HG02642 (cell line): Measurements from ENCODE around the gene RNPS1.
"Not testable (repeated sequence)": the region's sequence is repeated elsewhere in the genome, so short reads cannot be mapped to it uniquely, and the experiment has no call there.

Experiments
- ATAC-seq: cut with Tn5 transposase; IDR thresholded peaks from one replicate; pipeline ENCODE4 v1.9.1; 2021; ENCODE audit warnings: mild to moderate bottlenecking; ENCODE audit not compliant: unreplicated experiment, poor library complexity

The RNPS1 gene

DNA sequence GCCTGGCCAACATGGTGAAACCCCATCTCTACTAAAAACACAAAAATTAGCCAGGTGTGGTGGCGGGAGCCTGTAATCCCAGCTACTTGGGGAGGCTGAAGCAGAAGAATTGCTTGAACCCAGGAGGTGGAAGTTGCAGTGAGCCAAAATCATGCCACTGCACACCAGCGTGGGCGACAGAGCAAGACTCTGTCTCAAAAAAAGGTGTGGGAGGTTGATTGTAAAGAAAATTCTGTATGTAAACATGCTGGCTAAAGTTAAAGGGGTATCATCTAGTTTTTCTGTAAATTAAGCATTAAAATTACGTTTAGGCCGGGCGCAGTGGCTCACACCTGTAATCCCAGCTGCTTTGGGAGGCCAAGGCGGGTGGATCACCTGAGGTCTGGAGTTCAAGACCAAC, 9.4 kb downstream of the RNPS1 start:
- ATAC-seq = not testable (repeated sequence)

- no peak for ATAC-seq
Measured at GRCh38 chr16:2257726-2258125, 10.2 kb downstream of the RNPS1 start.

- ATAC-seq = no peak
Measured at GRCh38 chr16:2256531-2257140, 11.3 kb downstream of the RNPS1 start.

DNA sequence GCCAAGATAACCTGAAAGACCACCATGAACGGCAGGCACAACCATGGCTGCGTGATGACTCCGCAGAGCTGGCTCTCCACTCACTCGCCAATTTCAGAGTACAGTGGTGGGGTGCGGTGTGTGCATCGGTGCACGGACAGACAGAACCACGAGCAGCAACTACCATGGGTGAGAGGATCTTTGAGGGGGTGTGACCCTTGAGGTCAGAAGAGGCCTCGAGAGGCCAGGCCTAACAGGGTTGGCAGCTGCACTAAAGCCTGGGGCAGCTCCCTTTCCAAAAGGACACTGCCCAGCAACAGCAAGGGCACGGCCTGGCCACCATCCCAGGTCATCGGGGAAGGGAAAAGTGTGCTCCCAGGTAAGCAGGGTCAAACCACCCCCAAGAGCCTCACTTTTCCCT, 14.6 kb downstream of the RNPS1 start:
- ATAC-seq = no peak

- ATAC-seq = no peak
Measured at GRCh38 chr16:2252806-2253148, 15.1 kb downstream of the RNPS1 start.

GRCh38 chr16:2251296-2252111, 16.4 kb downstream of the RNPS1 start, which contains the start of gene ECI1:
TSS of gene ECI1 (minus strand) at chr16:2251587. CDS start at chr16:2251566, 21 bp downstream.
- ATAC-seq = peak; percentile 89

DNA sequence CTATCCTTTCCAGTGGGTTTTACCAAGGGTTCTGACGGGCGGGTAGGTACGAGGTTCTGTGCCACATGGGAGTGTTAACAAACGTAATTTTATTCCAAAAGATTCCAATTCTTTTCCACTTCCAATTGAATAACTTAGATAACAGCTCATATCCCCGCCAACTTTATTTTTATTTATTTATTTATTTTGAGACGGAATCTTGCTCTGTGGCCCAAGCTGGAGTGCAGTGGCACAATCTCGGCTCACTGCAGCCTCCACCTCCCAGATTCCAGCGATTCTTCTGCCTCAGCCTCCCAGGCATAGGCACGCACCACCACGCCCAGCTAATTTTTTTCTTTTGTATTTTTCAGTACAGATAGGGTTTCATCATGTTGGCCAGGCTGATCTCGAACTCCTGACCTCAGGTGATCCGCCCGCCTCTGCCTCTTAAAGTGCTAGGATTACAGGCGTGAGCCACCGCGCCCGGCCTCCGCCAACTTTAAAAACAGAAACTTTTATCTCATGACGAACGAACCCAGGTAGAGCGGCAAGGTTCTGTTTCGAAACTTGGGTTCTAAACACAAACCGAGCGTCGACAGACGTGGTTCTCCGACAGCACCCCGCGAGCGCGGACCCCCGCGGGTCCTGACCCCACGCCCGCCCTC, 17.2 kb downstream of the RNPS1 start:
- ATAC-seq = no peak

DNA sequence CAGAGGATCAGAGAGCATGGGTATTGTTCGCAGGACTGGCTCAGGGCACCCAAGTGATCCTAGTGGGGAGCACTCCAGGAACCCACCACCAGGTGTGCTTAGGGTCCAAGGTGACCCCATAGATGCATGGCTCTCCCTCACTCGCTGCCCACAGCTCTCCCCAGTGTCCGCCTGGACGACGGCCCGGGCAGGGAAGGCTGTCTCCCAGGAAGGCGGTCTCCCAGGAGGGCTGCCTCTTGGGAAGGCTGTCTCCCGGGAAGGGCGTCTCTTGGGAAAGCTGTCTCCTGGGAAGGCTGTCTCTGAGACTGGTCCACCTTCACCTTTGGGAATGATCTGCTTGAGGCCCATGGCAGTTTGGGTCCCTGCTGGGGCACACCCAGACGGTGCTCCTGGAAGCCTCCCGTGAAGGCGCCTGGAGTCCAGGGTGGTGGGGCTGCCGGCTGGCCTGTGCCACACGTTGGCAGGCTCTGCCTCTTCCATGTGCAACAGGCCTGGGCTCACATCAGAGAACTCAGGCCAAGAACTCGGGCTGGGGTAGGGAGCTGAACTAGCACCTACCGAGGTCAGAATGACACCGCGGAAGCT, 21.5 kb downstream of the RNPS1 start:
- ATAC-seq = no peak

GRCh38 chr16:2244926-2245795, 22.8 kb downstream of the RNPS1 start:
- ATAC-seq = no peak

DNA sequence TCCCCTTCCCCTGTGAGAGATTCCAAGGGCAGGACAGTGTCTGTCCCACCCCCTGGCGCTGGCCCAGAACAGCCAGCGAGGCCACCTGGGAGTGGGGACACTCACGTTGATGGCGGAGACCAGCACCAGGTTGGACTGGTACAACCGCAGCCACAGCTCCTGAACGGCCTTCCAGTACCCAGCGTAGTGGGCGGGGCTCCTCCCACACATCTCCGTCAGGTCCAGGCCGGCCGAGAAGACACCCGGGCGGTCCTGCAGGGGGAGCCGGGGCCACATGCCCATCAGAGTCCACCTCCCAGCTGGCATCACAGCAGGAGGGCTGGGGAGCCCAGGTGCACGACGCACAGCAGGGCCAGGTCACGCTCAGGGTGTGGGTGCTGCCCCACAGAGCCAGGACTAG, 23.6 kb downstream of the RNPS1 start:
- no peak for ATAC-seq

- ATAC-seq = no peak
Measured at GRCh38 chr16:2243781-2244180, 24.1 kb downstream of the RNPS1 start.

DNA sequence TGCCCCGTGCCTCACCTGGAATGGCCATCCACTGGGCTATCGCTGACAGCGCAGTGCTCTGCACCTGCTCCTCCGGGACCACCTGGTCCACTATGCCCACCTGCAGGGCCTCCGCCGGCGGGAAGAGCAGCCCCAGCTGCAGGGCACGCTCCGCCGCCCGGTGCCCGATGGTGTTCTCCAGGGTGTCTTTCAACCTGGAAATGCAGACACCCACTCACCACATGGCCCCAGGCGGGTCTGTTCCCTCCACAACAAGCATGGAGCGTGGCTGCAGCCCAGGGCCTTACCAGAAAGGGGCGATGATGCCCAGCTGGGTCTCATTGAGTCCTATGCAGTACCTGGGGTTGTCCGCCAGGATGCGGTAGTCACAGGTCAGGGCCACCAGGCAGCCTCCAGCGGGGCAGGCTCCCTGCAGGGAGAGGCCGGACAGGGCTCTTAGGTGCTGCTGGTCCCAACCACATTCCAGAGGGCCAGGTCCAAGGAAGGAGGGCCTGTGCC, 24.8 kb downstream of the RNPS1 start:
- no peak for ATAC-seq

- ATAC-seq = no peak
Measured at GRCh38 chr16:2242598-2242997, 25.3 kb downstream of the RNPS1 start.

DNA sequence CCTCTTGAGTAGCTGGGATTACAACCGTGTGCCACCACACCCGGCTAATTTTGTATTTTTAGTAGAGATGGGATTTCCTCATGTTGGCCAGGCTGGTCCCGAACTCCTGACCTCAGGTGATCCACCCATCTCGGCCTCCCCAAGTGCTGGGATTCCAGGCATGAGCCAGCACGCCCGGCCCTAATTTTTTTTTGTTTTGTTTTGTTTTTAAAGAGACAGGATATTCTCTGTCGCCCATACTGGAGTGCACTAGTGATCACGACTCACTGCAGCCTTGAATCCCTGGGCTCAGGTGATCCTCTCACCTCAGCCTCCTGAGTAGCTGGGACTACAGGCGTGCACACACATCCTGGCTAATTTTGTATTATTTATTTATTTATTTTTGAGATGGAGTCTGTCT, 27.6 kb downstream of the RNPS1 start:
- not testable (repeated sequence) for ATAC-seq

DNA sequence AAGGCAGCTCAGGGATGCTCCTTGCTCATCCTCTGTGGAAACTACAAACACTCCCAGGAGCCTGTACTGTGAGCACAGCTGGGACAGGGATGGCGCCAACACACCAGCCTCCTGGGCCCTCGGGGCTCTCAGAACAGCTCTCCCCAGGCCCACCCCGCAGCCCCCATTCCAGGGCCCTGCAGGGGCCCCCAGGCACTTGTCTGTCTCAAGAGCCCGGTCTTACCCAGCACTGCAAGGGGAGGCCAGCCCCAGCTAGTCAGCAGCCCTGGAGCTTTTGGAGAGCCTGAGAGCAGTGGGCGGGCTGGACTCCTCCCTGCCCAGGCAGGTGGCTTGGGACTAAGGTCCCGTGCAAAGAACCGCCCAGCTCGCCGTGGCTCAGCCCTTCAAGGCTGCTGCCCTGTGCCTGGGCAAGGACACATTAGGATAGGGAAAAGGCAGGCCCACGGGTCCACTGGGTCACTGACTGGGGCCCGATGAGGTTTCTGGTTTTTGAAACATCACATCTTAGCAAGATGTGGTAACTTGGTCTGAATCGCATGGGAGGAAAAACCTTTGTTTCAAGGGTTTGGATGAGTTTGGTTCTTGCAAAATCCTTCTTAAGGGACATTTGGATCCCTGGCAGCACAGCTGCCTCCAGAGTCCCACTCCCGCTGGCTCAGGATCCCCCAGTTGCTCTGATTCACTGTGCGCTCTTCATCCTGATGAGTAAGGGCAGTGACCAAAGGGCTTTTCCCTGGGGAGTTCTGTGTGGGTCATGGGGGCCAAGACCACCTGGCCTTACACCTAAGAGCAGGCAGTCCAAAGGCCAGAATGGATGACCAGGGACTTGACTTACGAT, 28.9 kb downstream of the RNPS1 start:
- ATAC-seq = no peak

DNA sequence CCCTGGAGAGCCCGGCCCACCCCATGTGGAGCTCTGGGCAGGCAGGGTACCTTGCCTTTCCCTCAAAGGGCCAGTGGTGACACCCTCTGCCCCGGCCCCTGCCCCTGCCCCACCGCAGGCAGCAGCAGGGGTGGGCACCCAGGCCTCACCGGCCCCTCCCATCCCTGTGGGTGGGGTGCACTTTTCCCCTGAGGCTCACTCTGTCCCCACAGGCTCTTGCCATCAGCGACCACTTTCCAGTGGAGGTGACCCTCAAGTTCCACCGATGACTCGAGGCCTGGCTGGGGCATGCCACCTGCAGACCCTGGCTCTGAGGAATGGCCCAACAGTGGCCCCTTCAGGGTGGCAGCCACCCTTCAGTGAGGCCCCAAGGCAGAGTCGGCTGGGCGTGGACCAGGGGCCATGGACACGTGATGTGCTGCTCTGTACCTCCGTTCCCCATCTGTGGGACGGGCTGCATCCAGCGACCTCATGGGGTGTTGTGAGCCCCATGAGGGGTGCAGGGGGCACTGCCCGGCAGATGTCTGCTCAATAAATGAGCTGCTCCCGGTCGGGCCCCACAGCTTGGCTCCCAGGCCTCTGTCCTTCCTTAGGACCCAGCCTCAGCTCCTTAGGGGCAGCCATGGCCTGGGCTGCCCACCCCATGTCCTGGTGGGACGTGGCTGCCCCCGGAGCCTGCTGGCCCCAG, 29.6 kb downstream of the RNPS1 start:
- ATAC-seq = no peak

- no peak for ATAC-seq
Measured at GRCh38 chr16:2237493-2238149, 30.3 kb downstream of the RNPS1 start.

DNA sequence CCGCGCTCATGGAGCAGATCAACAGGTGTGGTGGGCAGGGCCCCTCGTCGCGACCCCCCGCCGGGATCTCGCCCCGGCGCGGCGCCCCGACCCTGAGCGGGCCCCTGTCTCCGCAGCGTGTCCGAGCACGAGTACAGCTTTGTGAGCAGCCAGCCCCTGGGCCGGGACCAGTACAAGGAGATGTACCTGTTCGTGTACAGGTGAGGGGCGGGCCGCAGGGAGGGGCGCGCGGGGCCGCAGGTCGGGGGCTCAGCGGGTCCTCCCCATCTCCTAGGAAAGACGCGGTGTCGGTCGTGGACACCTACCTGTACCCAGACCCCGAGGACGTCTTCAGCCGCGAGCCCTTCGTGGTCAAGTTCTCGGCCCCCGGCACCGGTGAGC, 30.8 kb downstream of the RNPS1 start:
- no peak for ATAC-seq
